DND-41 (cell line): ENCODE data around the gene GRIK2.

Experiments used
- CTCF ChIP-seq: IDR thresholded peaks from 2 replicates; pipeline ENCODE4 v1.5.1; 2012; ENCODE audit warnings: borderline replicate concordance, low read length, moderate library complexity, mild to moderate bottlenecking; ENCODE audit not compliant: poor library complexity, severe bottlenecking; ENCODE audit errors: extremely low read depth
- EZH2 ChIP-seq: IDR thresholded peaks from 3 replicates; pipeline ENCODE4 v1.6.1; 2012; ENCODE audit warnings: borderline replicate concordance, low read depth, mild to moderate bottlenecking, moderate library complexity, low read length, inconsistent platforms; ENCODE audit not compliant: severe bottlenecking

- TF ChIP-seq EZH2: no peak
- TF ChIP-seq CTCF: no peak
Measured at GRCh38 chr6:101379926-101380325, 13.6 kb upstream of the GRIK2 start.
